K562 (cell line): ENCODE results near the gene UBE2L3. TPM values are rescaled to one million over a fixed set of nuclear protein-coding genes. Genes with fewer than 3 reads are reported as not detected.

Experiments used
- ATAC-seq: fragments of 200-7000 bp; cut with Tn5 transposase; 3 replicates; pipeline ENCODE4 v1.9.1; 2020; ENCODE audit warnings: moderate library complexity
- BruUV-seq: library from RNA; stranded (reverse); fragments of 400-500 nt; replicated peaks from 2 replicates; lab custom pipeline; 2021; lab: Mats Ljungman, UMichigan
- CTCF ChIA-PET: fragments of 300-600 bp; formaldehyde crosslinking; extraction: SDS; loops from one replicate; lab custom pipeline; 2021; ENCODE audit warnings: low intra/inter-chr PET ratio; lab: Yijun Ruan, JAX
- POLR2A ChIA-PET: fragments of 300-600, 350-650 bp; sonication (Branson Sonifier 250); formaldehyde crosslinking; extraction: SDS; loops from one replicate; lab custom pipeline; 2021; ENCODE audit warnings: antibody characterized with exemption, inconsistent platforms; lab: Yijun Ruan, JAX
- DNase-seq, 4 experiments: peaks; one replicate each; pipeline versions ENCODE4 v3.0.0 to v3.0.0-alpha.2; 2011 to 2018; ENCODE audit warnings: low spot score in 3 of 4, mixed read lengths in 3 of 4; ENCODE audit errors: extremely low read depth in 1 of 4
- FAIRE-seq: peaks from 2 replicates; lab custom pipeline; 2011; peaks lifted over from hg19 to GRCh38; lab: Jason Lieb, UNC
- H2AFZ ChIP-seq: 2 replicates; pipeline ENCODE4 v1.6.0; 2011; ENCODE audit warnings: low read depth, low read length, control low read depth, inconsistent platforms
- H3K27ac ChIP-seq: fragments of 200-600 bp; 3 replicates; pipeline ENCODE4 v1.8.0; 2011; ENCODE audit warnings: low read depth, mild to moderate bottlenecking, control low read depth, inconsistent platforms, low read length, moderate library complexity, mixed read lengths; ENCODE audit errors: extremely low read depth
- H3K27me3 ChIP-seq, 2 experiments: fragments of 300-600 bp in 1 of 2; 2 replicates in 1 of 2; 3 replicates in 1 of 2; pipeline versions ENCODE4 v1.6.0 to v1.8.0; 2011; ENCODE audit warnings: inconsistent platforms in 2 of 2, low read length in 2 of 2, mild to moderate bottlenecking in 1 of 2, mixed read lengths in 1 of 2, moderate library complexity in 1 of 2; ENCODE audit not compliant: control insufficient read depth in 2 of 2, insufficient read depth in 2 of 2
- H3K36me3 ChIP-seq: fragments of 300-600 bp; 3 replicates; pipeline ENCODE4 v1.8.0; 2011; ENCODE audit warnings: mild to moderate bottlenecking, low read length, inconsistent platforms; ENCODE audit not compliant: control insufficient read depth, insufficient read depth
- H3K4me1 ChIP-seq, 2 experiments: fragments of 200-600 bp in 1 of 2; replicated peaks in 1 of 2; 2 replicates in 1 of 2; 3 replicates in 1 of 2; pipeline versions ENCODE4 v1.5.1 to v1.8.0; 2011; ENCODE audit warnings: inconsistent platforms in 2 of 2, low read length in 2 of 2, mild to moderate bottlenecking in 1 of 2, mixed read lengths in 1 of 2, moderate library complexity in 1 of 2; ENCODE audit not compliant: control insufficient read depth in 2 of 2, insufficient read depth in 2 of 2
- H3K4me2 ChIP-seq: 2 replicates; pipeline ENCODE4 v1.6.1; 2011; ENCODE audit warnings: low read length, control low read depth, inconsistent platforms, mixed read lengths; ENCODE audit not compliant: insufficient read depth
- H3K4me3 ChIP-seq: fragments of 200-600 bp; sonication (generic), shearing (Covaris generic); 2 replicates; pipeline ENCODE4 v1.5.1; 2016; ENCODE audit warnings: control low read depth, inconsistent platforms
- H3K79me2 ChIP-seq: fragments of 200-600 bp; 3 replicates; pipeline ENCODE4 v1.8.0; 2011; ENCODE audit warnings: low read length, inconsistent platforms; ENCODE audit not compliant: control insufficient read depth, insufficient read depth
- H3K9ac ChIP-seq, 2 experiments: 2 replicates each; pipeline versions ENCODE4 v1.6.0 to v1.6.1; 2011; ENCODE audit warnings: low read depth in 2 of 2, low read length in 2 of 2, control low read depth in 1 of 2, inconsistent platforms in 1 of 2, mild to moderate bottlenecking in 1 of 2, mixed read lengths in 1 of 2; ENCODE audit not compliant: insufficient read depth in 1 of 2
- H3K9me1 ChIP-seq: one replicate; pipeline ENCODE4 v1.6.0; 2011; ENCODE audit warnings: inconsistent platforms, mild to moderate bottlenecking, low read length, moderate library complexity; ENCODE audit not compliant: control insufficient read depth, insufficient read depth
- H3K9me3 ChIP-seq: replicated peaks from 2 replicates; pipeline ENCODE4 v1.5.1; 2011; ENCODE audit warnings: low read depth, low read length, inconsistent platforms; ENCODE audit not compliant: control insufficient read depth, insufficient read depth
- H4K20me1 ChIP-seq: replicated peaks from 2 replicates; pipeline ENCODE4 v1.6.1; 2011; ENCODE audit warnings: low read length, inconsistent platforms, mixed read lengths; ENCODE audit not compliant: control insufficient read depth, insufficient read depth
- CBFB ChIP-seq: sonication (generic); formaldehyde crosslinking; IDR thresholded peaks from 2 replicates; pipeline ENCODE4 v1.4.0; 2020; ENCODE audit warnings: mild to moderate bottlenecking, missing genetic modification reagents
- CBX1 ChIP-seq: sonication (generic); IDR thresholded peaks from 2 replicates; pipeline ENCODE4 v1.6.1; 2016; ENCODE audit warnings: antibody characterized with exemption, low read depth, mild to moderate bottlenecking
- ETV5 ChIP-seq: sonication (generic); formaldehyde crosslinking; IDR thresholded peaks from 2 replicates; pipeline ENCODE4 v1.4.0; 2020; ENCODE audit warnings: low read depth, mild to moderate bottlenecking, missing genetic modification reagents
- ETV6 ChIP-seq, 3 experiments: fragments of 150-350 bp in 1 of 3; sonication (generic) in 1 of 3; formaldehyde crosslinking in 1 of 3; IDR thresholded peaks; 2 replicates each; pipeline versions ENCODE4 v1.6.1 to v1.8.0; 2014 to 2022; ENCODE audit warnings: borderline replicate concordance in 2 of 3, low read depth in 2 of 3, antibody characterized with exemption in 1 of 3, low read length in 1 of 3, mild to moderate bottlenecking in 1 of 3, missing genetic modification reagents in 1 of 3
- GABPA ChIP-seq: fragments of 200-800 bp; sonication (Bioruptor generic); conservative IDR thresholded peaks from 2 replicates; pipeline ENCODE4 v1.6.1; 2016; ENCODE audit warnings: low read depth, missing genetic modification characterization, missing compliant biosample characterization
- GATAD2A ChIP-seq: fragments of 450-650 bp; IDR thresholded peaks from 2 replicates; pipeline ENCODE4 v1.6.1; 2017
- HNRNPK ChIP-seq: fragments of 200-400 bp; formaldehyde crosslinking; IDR thresholded peaks from one replicate; pipeline ENCODE4 v1.6.1; 2018; ENCODE audit warnings: mild to moderate bottlenecking, low read depth, low read length; ENCODE audit not compliant: poor library complexity, severe bottlenecking
- KDM4B ChIP-seq, 2 experiments: fragments of 450-650 bp in 1 of 2; sonication (generic) in 1 of 2; IDR thresholded peaks; 2 replicates each; pipeline ENCODE4 v1.6.1; 2016 to 2017; ENCODE audit warnings: borderline replicate concordance in 2 of 2, antibody characterized with exemption in 1 of 2, low read depth in 1 of 2, mild to moderate bottlenecking in 1 of 2
- LARP7 ChIP-seq: fragments of 450-650 bp; IDR thresholded peaks from 2 replicates; pipeline ENCODE4 v1.6.1; 2016
- MCM7 ChIP-seq, 2 experiments: fragments of 450-650 bp; IDR thresholded peaks; 2 replicates each; pipeline ENCODE4 v1.6.1; 2016 to 2018
- MYC ChIP-seq, 2 experiments: fragments of 250-450 bp in 1 of 2; sonication (Bioruptor Pico) in 1 of 2; IDR thresholded peaks; 2 replicates each; pipeline versions ENCODE4 v1.5.1 to v1.6.1; 2012 to 2021; ENCODE audit warnings: low read depth in 2 of 2, borderline replicate concordance in 1 of 2, improper control_type of control experiment in 1 of 2, low read length in 1 of 2, mild to moderate bottlenecking in 1 of 2, moderate library complexity in 1 of 2
- NFIC ChIP-seq: fragments of 450-650 bp; IDR thresholded peaks from 2 replicates; pipeline ENCODE4 v1.6.1; 2017; ENCODE audit warnings: mild to moderate bottlenecking, inconsistent platforms
- NR2F6 ChIP-seq: fragments of 450-650 bp; formaldehyde crosslinking; IDR thresholded peaks from 2 replicates; pipeline ENCODE4 v1.4.0; 2020; ENCODE audit warnings: mild to moderate bottlenecking
- ZBTB17 ChIP-seq: fragments of 450-650 bp; formaldehyde crosslinking; IDR thresholded peaks from 2 replicates; pipeline ENCODE4 v1.4.0; 2020; ENCODE audit warnings: mild to moderate bottlenecking
- ZNF436 ChIP-seq: fragments of 250-450, 450-650 bp; sonication (Bioruptor Pico); formaldehyde crosslinking; IDR thresholded peaks from 2 replicates; pipeline ENCODE4 v1.7.0; 2020; ENCODE audit warnings: mild to moderate bottlenecking
- WGBS: fragments of 100-300 bp; shearing (Covaris generic); methylation state at CpG from one replicate; pipeline ENCODE4 v1.1.6; 2016; ENCODE audit warnings: low coverage, mixed read lengths; ENCODE audit not compliant: insufficient coverage; ENCODE audit errors: missing lambda C conversion rate; 5-methylcytosine and 5-hydroxymethylcytosine counted together
- in situ Hi-C: fragments of 300-500 bp; cut with MboI; formaldehyde crosslinking; loops from 4 replicates; pipeline ENCODE4 v1.15.0; 2018; ENCODE audit warnings: inconsistent platforms, mixed read lengths
- intact Hi-C: fragments of 100-400 bp; cut with micrococcal nuclease; formaldehyde crosslinking; loops from 2 replicates; pipeline ENCODE4 v1.14.2; 2022
- polyA plus RNA-seq, 8 experiments: library from polyadenylated mRNA; depleted of rRNA in 4 of 8; stranded (reverse) in 5 of 8; unstranded in 3 of 8; fragments of >200 nt; fragmentation: Nextera tagmentation in 2 of 8; fragmentation: Illumina TruSeq in 1 of 8; extraction: Ambion mirVana in 2 of 8; extraction: Trizol in 1 of 8; gene quantifications; 2 replicates each; pipeline versions ENCODE4 v1.2.1 to v1.2.3, GENCODE V29; 2011 to 2014; ENCODE audit warnings: inconsistent platforms in 1 of 8, missing spikeins in 1 of 8
- total RNA-seq, 7 experiments: library from RNA; depleted of rRNA in 6 of 7; stranded (reverse); fragments of >200 nt in 6 of 7; fragmentation: Illumina TruSeq in 2 of 7; extraction: Trizol in 2 of 7; gene quantifications; 2 replicates each; pipeline versions ENCODE4 v1.2.1 to v1.2.3, GENCODE V29; 2011 to 2021; ENCODE audit warnings: low replicate concordance in 1 of 7
- TF ChIP-seq, protein P1 (sequence below): fragments of 450-650 bp; formaldehyde crosslinking; conservative IDR thresholded peaks from 2 replicates; pipeline ENCODE4 v1.4.0; 2022; ENCODE audit warnings: mild to moderate bottlenecking, missing genetic modification characterization
- TF ChIP-seq, protein P2 (sequence below), 2 experiments: fragments of 450-650 bp in 1 of 2; sonication (generic) in 1 of 2; formaldehyde crosslinking; conservative IDR thresholded peaks; 2 replicates each; pipeline versions ENCODE4 v1.4.0 to v1.8.1; 2020 to 2022; ENCODE audit warnings: mild to moderate bottlenecking in 1 of 2, missing genetic modification reagents in 1 of 2
- TF ChIP-seq, protein P3 (sequence below): fragments of 250-450 bp; sonication (Bioruptor Pico); IDR thresholded peaks from 2 replicates; pipeline ENCODE4 v1.4.0; 2020

The UBE2L3 gene
- total and polyA plus RNA-seq, 9 of the 15 experiments (the other 6 are each of a cell fraction or from before 2014, with no cell fraction given), result 215 to 625 (median 285) TPM

DNA sequence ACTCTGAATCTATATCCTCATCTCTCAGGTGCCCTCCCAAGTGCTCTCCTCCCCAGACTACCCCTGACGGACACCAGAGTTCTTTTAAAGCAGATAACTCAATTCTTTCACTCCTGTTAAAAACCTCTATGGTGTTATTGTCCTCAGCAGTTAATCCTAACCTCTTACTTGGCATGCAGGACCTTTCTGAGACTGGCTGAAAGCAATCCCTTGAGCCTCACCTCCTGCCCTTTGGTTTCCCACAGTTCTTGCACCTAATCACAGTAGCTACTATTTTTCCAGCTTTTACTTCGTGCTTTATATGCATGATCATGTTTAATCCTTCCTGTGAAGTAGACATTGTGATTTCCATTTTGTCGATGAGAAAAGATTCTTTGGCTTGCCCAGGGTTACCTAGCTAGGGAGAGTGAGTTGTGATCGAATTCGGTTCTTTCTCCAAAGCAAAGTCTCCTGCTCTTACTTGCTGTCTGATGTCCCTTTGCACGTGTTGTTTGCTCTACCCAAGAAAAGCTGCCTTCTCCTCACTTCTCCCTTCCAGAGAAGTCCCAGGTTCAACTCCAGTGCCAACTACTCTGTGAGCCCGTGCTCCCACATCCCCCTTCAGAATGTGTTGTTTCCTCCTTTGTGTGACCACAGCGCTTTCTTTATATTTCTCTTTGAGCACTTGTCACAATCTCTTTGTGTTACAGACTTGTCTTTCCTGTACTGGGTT is 2.1 kb downstream of the UBE2L3 start:
- TSS peak; percentile 36 for BruUV-seq
- Histone ChIP-seq H3K27ac (peak overlapping the region; percentile 0; the same call in 1 of the 3 replicates), H3K4me3 (peak overlapping the region; percentile 72), H3K79me2 (peaks cover 74% of the 10 kb centered on the region), H3K4me2 (peak overlapping the region; percentile 91), H2AFZ (no peak overlapping the region), H4K20me1 (peaks cover 66% of the 10 kb centered on the region), H3K9ac (peak overlapping the region; percentile 96 to 99), H3K9me3 (no peaks in the 10 kb centered on the region), H3K9me1 (peaks cover 37% of the 10 kb centered on the region), H3K4me1 (peaks cover 54 to 59% of the 10 kb centered on the region in 2 experiments), H3K36me3 (peaks cover 54% of the 10 kb centered on the region), H3K27me3 (no peaks in the 10 kb centered on the region)
- DNase-seq, result peak in 1 of 4 experiments; percentile 49
- in situ Hi-C loops (loop anchor here (5.0 to 10.0 kb wide), 2 partner anchors 32 to 55 kb away; no protein-coding TSS in a partner anchor), intact Hi-C loops (loop anchor here (2.0 kb wide), 2 partner anchors 19 to 55 kb away; no protein-coding TSS in a partner anchor)
- ChIA-PET POLR2A (interaction anchor here (0.7 to 7.6 kb wide), 20 partner anchors 7 to 150 kb away, joined by 3 to 112 read pairs (median 8); partner anchors contain the start of genes CCDC116, SDF2L1 and YDJC), CTCF (no interaction called here)
- FAIRE-seq, result no peak
- 39% methylated on average over 8 of the region's 8 CpGs for WGBS
- no peak for ATAC-seq
- TF ChIP-seq ETV5 (no peak), KDM4B (IDR thresholded peaks at IDR 0.05; ENCODE audit: borderline replicate concordance in 2 of 2, low read depth in 1 of 2) (no peak), NR2F6 (CRISPR knock-in tag) (no peak), MYC (IDR thresholded peaks at IDR 0.05; ENCODE audit: low read depth, low read length) (peak; percentile 17), MYC (CRISPR knock-in tag; IDR thresholded peaks at IDR 0.05; ENCODE audit: borderline replicate concordance, low read depth) (no peak), ETV6 (IDR thresholded peaks at IDR 0.05; ENCODE audit: borderline replicate concordance in 1 of 2, low read depth in 2 of 2, low read length in 1 of 2) (no peak), ETV6 (CRISPR knock-in tag; IDR thresholded peaks at IDR 0.05; ENCODE audit: borderline replicate concordance) (no peak), CBFB (CRISPR knock-in tag) (no peak), ZBTB17 (CRISPR knock-in tag) (no peak), GABPA (tag) (no peak), ZNF436 (CRISPR knock-in tag) (0 out of 2 replicates have a peak, but pooled peaks have one; percentile 36), MCM7 (IDR thresholded peaks at IDR 0.05) (no peak), NFIC (no peak), CBX1 (no peak), LARP7 (no peak), GATAD2A (no peak), HNRNPK (no peak)
- TF ChIP-seq, protein P1, sequence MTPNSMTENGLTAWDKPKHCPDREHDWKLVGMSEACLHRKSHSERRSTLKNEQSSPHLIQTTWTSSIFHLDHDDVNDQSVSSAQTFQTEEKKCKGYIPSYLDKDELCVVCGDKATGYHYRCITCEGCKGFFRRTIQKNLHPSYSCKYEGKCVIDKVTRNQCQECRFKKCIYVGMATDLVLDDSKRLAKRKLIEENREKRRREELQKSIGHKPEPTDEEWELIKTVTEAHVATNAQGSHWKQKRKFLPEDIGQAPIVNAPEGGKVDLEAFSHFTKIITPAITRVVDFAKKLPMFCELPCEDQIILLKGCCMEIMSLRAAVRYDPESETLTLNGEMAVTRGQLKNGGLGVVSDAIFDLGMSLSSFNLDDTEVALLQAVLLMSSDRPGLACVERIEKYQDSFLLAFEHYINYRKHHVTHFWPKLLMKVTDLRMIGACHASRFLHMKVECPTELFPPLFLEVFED (CRISPR knock-in tag), result 0 out of 2 replicates have a peak, but pooled peaks have one; percentile 46
- TF ChIP-seq, protein P2, sequence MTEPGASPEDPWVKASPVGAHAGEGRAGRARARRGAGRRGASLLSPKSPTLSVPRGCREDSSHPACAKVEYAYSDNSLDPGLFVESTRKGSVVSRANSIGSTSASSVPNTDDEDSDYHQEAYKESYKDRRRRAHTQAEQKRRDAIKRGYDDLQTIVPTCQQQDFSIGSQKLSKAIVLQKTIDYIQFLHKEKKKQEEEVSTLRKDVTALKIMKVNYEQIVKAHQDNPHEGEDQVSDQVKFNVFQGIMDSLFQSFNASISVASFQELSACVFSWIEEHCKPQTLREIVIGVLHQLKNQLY (CRISPR knock-in tag; conservative IDR thresholded peaks at IDR 0.05), result peak in 1 of 2 experiments; percentile 81; a peak in 1 of 4 replicates
- TF ChIP-seq, protein P3, sequence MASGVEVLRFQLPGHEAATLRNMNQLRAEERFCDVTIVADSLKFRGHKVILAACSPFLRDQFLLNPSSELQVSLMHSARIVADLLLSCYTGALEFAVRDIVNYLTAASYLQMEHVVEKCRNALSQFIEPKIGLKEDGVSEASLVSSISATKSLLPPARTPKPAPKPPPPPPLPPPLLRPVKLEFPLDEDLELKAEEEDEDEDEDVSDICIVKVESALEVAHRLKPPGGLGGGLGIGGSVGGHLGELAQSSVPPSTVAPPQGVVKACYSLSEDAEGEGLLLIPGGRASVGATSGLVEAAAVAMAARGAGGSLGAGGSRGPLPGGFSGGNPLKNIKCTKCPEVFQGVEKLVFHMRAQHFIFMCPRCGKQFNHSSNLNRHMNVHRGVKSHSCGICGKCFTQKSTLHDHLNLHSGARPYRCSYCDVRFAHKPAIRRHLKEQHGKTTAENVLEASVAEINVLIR (CRISPR knock-in tag), result no peak
